H1 (cell line): ENCODE data around the gene SRXN1. TPM values are rescaled to one million over a fixed set of nuclear protein-coding genes. Genes with fewer than 3 reads are reported as not detected.

Experiments
- KDM4A ChIP-seq: IDR thresholded peaks from one replicate; pipeline ENCODE4 v1.7.1; 2012; ENCODE audit warnings: low read depth, mild to moderate bottlenecking, moderate library complexity, low read length, inconsistent platforms; ENCODE audit not compliant: severe bottlenecking
- MAFK ChIP-seq: IDR thresholded peaks from 2 replicates; pipeline ENCODE4 v1.6.1; 2012; ENCODE audit warnings: low read depth, mild to moderate bottlenecking, improper control_type of control experiment, low read length
- PHF8 ChIP-seq: fragments of 200-600 bp; sonication (generic); conservative IDR thresholded peaks from 2 replicates; pipeline ENCODE4 v1.7.1; 2012; ENCODE audit warnings: low read depth, mild to moderate bottlenecking, inconsistent platforms, low read length, moderate library complexity
- POLR2A ChIP-seq, 2 experiments: IDR thresholded peaks; 1 replicate in 1 of 2; 2 replicates in 1 of 2; pipeline ENCODE4 v1.6.1; 2011; ENCODE audit warnings: low read depth in 2 of 2, low read length in 2 of 2, mild to moderate bottlenecking in 2 of 2; ENCODE audit errors: control extremely low read depth in 1 of 2
- TAF1 ChIP-seq: IDR thresholded peaks from 2 replicates; pipeline ENCODE4 v1.6.1; 2011; ENCODE audit warnings: mild to moderate bottlenecking, low read depth, low read length
- polyA plus RNA-seq, 7 experiments: library from polyadenylated mRNA; depleted of rRNA in 3 of 7; stranded (reverse) in 5 of 7; unstranded in 2 of 7; fragments of >200 nt in 5 of 7; fragments of 200-250 nt in 2 of 7; gene quantifications; 1 replicate in 5 of 7; 2 replicates in 1 of 7; 4 replicates in 1 of 7; pipeline versions ENCODE4 v1.2.1 to v1.2.3, GENCODE V29; 2011 to 2013; ENCODE audit warnings: missing spikeins in 2 of 7, mixed read lengths in 2 of 7
- total RNA-seq: library from RNA; stranded (reverse); fragmentation: NEBNext Ultra II Directional; extraction: Animal tissue kit (Norgen Biotek cat#: 25700); gene quantifications from 2 replicates; pipeline ENCODE4 v1.2.1, GENCODE V29; 2021
- TF ChIP-seq, protein P1 (sequence below): fragments of 300-600 bp; sonication (generic); IDR thresholded peaks from 2 replicates; pipeline ENCODE4 v1.7.1; 2012; ENCODE audit warnings: low read length, moderate library complexity, mild to moderate bottlenecking, inconsistent platforms; ENCODE audit not compliant: insufficient replicate concordance
- TF ChIP-seq, protein P2 (sequence below), 3 experiments: IDR thresholded peaks; 1 replicate in 2 of 3; 2 replicates in 1 of 3; pipeline versions ENCODE4 v1.5.1 to v1.6.1; 2011; ENCODE audit warnings: low read length in 3 of 3, mild to moderate bottlenecking in 3 of 3, inconsistent platforms in 2 of 3, low read depth in 1 of 3, moderate library complexity in 1 of 3; ENCODE audit not compliant: insufficient read depth in 1 of 3; ENCODE audit errors: control extremely low read depth in 1 of 3
- TF ChIP-seq, protein P3 (sequence below): IDR thresholded peaks from 2 replicates; pipeline ENCODE4 v1.6.1; 2012; ENCODE audit warnings: inconsistent platforms

The SRXN1 gene
- total and polyA plus RNA-seq, 2 of the 8 experiments (the other 6 are each of a cell fraction or from before 2014, with no cell fraction given): 12.2 to 15.8 TPM

DNA sequence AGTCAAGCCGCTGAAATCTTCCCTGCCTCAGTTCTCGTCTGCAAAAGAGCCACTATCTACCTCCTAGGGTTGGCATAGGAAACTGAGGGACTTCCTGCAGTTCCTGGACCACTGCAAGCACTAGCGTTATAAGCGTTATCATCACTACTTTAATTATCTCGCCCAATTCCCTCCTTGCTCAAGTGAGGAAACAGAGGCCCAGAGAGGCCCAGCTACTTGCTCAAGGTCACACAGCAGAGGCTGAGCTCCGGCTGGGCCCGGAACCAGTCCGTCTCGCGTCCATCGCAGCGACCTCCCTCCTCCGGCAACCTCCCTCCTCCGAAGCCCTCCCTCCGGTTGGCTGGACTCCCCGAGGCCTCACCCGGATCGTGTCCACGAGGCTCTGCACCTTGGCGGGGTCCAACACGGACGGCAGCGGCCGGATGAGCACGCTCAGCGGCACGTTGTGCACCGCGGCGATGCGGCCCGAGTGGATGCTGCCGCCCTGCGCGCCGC lies 338 bp downstream of the SRXN1 start (continued):
- TF ChIP-seq, protein P1, sequence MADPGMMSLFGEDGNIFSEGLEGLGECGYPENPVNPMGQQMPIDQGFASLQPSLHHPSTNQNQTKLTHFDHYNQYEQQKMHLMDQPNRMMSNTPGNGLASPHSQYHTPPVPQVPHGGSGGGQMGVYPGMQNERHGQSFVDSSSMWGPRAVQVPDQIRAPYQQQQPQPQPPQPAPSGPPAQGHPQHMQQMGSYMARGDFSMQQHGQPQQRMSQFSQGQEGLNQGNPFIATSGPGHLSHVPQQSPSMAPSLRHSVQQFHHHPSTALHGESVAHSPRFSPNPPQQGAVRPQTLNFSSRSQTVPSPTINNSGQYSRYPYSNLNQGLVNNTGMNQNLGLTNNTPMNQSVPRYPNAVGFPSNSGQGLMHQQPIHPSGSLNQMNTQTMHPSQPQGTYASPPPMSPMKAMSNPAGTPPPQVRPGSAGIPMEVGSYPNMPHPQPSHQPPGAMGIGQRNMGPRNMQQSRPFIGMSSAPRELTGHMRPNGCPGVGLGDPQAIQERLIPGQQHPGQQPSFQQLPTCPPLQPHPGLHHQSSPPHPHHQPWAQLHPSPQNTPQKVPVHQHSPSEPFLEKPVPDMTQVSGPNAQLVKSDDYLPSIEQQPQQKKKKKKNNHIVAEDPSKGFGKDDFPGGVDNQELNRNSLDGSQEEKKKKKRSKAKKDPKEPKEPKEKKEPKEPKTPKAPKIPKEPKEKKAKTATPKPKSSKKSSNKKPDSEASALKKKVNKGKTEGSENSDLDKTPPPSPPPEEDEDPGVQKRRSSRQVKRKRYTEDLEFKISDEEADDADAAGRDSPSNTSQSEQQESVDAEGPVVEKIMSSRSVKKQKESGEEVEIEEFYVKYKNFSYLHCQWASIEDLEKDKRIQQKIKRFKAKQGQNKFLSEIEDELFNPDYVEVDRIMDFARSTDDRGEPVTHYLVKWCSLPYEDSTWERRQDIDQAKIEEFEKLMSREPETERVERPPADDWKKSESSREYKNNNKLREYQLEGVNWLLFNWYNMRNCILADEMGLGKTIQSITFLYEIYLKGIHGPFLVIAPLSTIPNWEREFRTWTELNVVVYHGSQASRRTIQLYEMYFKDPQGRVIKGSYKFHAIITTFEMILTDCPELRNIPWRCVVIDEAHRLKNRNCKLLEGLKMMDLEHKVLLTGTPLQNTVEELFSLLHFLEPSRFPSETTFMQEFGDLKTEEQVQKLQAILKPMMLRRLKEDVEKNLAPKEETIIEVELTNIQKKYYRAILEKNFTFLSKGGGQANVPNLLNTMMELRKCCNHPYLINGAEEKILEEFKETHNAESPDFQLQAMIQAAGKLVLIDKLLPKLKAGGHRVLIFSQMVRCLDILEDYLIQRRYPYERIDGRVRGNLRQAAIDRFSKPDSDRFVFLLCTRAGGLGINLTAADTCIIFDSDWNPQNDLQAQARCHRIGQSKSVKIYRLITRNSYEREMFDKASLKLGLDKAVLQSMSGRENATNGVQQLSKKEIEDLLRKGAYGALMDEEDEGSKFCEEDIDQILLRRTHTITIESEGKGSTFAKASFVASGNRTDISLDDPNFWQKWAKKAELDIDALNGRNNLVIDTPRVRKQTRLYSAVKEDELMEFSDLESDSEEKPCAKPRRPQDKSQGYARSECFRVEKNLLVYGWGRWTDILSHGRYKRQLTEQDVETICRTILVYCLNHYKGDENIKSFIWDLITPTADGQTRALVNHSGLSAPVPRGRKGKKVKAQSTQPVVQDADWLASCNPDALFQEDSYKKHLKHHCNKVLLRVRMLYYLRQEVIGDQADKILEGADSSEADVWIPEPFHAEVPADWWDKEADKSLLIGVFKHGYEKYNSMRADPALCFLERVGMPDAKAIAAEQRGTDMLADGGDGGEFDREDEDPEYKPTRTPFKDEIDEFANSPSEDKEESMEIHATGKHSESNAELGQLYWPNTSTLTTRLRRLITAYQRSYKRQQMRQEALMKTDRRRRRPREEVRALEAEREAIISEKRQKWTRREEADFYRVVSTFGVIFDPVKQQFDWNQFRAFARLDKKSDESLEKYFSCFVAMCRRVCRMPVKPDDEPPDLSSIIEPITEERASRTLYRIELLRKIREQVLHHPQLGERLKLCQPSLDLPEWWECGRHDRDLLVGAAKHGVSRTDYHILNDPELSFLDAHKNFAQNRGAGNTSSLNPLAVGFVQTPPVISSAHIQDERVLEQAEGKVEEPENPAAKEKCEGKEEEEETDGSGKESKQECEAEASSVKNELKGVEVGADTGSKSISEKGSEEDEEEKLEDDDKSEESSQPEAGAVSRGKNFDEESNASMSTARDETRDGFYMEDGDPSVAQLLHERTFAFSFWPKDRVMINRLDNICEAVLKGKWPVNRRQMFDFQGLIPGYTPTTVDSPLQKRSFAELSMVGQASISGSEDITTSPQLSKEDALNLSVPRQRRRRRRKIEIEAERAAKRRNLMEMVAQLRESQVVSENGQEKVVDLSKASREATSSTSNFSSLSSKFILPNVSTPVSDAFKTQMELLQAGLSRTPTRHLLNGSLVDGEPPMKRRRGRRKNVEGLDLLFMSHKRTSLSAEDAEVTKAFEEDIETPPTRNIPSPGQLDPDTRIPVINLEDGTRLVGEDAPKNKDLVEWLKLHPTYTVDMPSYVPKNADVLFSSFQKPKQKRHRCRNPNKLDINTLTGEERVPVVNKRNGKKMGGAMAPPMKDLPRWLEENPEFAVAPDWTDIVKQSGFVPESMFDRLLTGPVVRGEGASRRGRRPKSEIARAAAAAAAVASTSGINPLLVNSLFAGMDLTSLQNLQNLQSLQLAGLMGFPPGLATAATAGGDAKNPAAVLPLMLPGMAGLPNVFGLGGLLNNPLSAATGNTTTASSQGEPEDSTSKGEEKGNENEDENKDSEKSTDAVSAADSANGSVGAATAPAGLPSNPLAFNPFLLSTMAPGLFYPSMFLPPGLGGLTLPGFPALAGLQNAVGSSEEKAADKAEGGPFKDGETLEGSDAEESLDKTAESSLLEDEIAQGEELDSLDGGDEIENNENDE: no peak
- TF ChIP-seq, protein P2, sequence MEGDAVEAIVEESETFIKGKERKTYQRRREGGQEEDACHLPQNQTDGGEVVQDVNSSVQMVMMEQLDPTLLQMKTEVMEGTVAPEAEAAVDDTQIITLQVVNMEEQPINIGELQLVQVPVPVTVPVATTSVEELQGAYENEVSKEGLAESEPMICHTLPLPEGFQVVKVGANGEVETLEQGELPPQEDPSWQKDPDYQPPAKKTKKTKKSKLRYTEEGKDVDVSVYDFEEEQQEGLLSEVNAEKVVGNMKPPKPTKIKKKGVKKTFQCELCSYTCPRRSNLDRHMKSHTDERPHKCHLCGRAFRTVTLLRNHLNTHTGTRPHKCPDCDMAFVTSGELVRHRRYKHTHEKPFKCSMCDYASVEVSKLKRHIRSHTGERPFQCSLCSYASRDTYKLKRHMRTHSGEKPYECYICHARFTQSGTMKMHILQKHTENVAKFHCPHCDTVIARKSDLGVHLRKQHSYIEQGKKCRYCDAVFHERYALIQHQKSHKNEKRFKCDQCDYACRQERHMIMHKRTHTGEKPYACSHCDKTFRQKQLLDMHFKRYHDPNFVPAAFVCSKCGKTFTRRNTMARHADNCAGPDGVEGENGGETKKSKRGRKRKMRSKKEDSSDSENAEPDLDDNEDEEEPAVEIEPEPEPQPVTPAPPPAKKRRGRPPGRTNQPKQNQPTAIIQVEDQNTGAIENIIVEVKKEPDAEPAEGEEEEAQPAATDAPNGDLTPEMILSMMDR (IDR thresholded peaks at IDR 0.05; ENCODE audit: control extremely low read depth in 1 of 3, insufficient read depth in 1 of 3, low read depth in 1 of 3, low read length in 3 of 3): no peak
- TF ChIP-seq MAFK (no peak), POLR2A (IDR thresholded peaks at IDR 0.05; ENCODE audit: control extremely low read depth in 1 of 2, low read depth in 2 of 2, low read length in 2 of 2) (no peak), KDM4A (peak; percentile 61), TAF1 (no peak), PHF8 (peak; percentile 58; the same call in 1 of the 2 replicates)
- TF ChIP-seq, protein P3, sequence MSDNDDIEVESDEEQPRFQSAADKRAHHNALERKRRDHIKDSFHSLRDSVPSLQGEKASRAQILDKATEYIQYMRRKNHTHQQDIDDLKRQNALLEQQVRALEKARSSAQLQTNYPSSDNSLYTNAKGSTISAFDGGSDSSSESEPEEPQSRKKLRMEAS: peak; percentile 65
